Measurements from ENCODE around the gene DCST1.
A peak's percentile ranks its signal among the peaks of the same experiment; 100 is the strongest.

GRCh38 chr1:155050560-155051341 lies 17.1 kb downstream of the DCST1 start, which contains the start of gene ADAM15:
- peak; percentile 85 to 97 (median 94) for TF ChIP-seq CTCF (IDR thresholded peaks at IDR 0.05)
- peak; percentile 20 to 42 for TF ChIP-seq POLR2A (IDR thresholded peaks at IDR 0.05)

Measured in tibial nerve (tissue), 3 donors.